Urinary bladder (tissue), 4 donors: ENCODE measurements around the gene MLPH. TPM values are rescaled to one million over a fixed set of nuclear protein-coding genes. Genes with fewer than 3 reads are reported as not detected.

Source experiments
- DNase-seq: peaks from one replicate; pipeline ENCODE4 v3.0.0-alpha.2; 2015; ENCODE audit errors: extremely low spot score
- H3K27ac ChIP-seq: one replicate; pipeline ENCODE4 v1.5.1; 2013; ENCODE audit warnings: low read depth, mild to moderate bottlenecking, moderate library complexity
- H3K36me3 ChIP-seq: one replicate; pipeline ENCODE4 v1.6.1; 2013; ENCODE audit warnings: mild to moderate bottlenecking, moderate library complexity; ENCODE audit not compliant: insufficient read depth
- H3K4me1 ChIP-seq: one replicate; pipeline ENCODE4 v1.6.1; 2013; ENCODE audit warnings: mild to moderate bottlenecking, moderate library complexity; ENCODE audit not compliant: insufficient read depth
- H3K4me3 ChIP-seq: one replicate; pipeline ENCODE4 v1.5.1; 2013; ENCODE audit warnings: low read depth, low read length
- WGBS: extraction: QIAGEN DNeasy Blood & Tissue Kit; methylation state at CpG from one replicate; pipeline ENCODE4 v1.1.7; 2013; 5-methylcytosine and 5-hydroxymethylcytosine counted together
- polyA plus RNA-seq: library from polyadenylated mRNA; stranded (reverse); fragments of 200-250 nt; gene quantifications from one replicate; pipeline ENCODE4 v1.2.3, GENCODE V29; 2013
- small RNA-seq: library from RNA; depleted of rRNA; stranded (forward); fragments of <200 nt; gene quantifications from one replicate; pipeline ENCODE3, GENCODE V24; 2014
- total RNA-seq: library from RNA; depleted of rRNA; stranded (reverse); fragments of >200 nt; gene quantifications from one replicate; pipeline ENCODE4 v1.2.3, GENCODE V29; 2014
- donor health status: healthy with polysubstance abuse.
- donor health status: healthy.

The MLPH gene
- total and polyA plus RNA-seq, 2 donors = 11.7 to 14.2 TPM

DNA sequence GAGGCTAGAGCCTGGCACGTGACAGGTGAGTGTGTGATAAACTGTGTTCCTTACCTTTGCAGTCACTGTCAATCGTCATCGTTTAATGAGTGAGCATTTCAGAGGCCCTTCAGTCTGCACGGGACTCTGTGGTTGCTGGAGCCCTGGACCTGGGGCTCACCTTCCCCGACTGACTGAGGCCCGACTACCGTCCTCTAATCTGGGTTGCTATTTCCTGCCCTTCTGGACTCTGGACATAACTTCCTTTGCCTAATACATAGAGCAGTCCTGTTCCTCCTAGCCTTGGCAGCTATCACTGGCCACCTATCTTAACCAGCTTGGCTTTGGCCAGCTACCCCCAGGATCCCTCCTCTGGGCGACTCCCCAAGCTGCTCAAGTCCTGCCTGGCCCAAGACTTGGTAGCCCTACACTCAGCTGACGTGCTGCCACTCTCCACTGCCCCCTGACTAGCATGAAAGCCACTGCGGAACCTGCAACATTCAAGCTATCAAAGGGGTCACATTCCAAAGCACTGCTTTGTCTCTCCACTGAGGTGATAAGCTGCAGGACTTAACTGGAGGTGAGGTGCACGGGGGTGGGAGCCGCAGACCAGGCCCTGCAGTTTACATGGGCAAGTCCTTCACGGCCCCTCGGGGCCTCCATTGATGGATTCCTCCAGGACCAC lies 114.5 kb downstream of the MLPH start:
- Histone ChIP-seq H3K36me3 (no peaks in the 10 kb centered on the region), H3K27ac (no peak overlapping the region), H3K4me1 (no peaks in the 10 kb centered on the region), H3K4me3 (no peak overlapping the region)
- no peak for DNase-seq
- 92% methylated on average over 14 of the region's 14 CpGs for WGBS

DNA sequence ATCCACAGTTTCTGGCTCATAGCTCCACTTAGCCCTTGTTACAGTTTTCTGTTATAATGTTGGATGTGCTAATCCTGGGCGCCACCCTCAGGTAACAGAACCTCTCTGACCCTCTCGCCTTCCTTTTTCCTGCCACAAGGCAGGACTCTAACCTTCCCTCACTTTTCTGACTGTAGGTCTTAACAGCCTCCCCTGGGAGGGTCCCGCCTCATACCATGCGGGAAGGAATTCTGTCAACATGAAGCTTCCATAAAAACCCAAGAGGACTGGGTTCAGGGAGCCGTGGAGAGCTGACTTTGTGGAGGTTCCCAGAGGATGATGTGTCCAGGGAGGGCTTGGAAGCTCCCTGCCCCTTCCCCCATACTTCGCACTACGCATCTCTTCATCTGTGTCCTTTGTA lies 115.4 kb downstream of the MLPH start:
- no peak overlapping the region for H3K27ac ChIP-seq
- DNase-seq = no peak
- 85% methylated on average over 7 of the region's 7 CpGs for WGBS
- H3K4me3 ChIP-seq = no peak overlapping the region
- H3K4me1 ChIP-seq = no peaks in the 10 kb centered on the region
- no peaks in the 10 kb centered on the region for H3K36me3 ChIP-seq

DNA sequence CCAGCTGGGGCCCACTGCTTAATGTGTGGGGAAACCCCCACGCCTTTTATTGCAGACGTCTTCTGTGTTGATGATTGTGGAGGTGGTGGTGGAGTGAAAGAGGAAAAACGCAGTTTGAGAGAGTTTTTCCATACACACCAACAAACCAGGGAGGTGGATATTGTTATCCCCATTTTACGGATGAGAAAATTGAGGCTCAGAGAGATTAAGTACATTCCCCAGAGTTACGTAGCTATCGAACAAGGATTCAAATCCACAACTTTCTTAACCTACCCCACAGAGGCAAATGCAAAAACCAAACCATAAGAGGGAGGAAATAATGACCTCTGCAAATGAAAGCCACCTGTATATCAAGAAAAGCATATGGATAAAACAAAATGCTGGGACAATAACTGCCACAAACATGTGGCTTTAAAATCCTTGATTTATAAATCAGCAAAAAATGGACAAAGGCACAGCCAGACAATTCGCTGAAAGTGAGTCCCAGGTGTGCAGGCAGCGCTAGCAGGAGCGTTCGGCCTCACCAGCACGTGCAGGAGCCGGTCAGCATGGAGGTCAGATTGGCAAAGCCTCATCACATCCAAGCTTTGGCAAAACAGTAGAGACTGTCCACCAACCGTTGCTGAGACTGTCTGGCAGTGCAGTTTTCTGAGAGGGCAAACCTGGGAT lies 116.1 kb downstream of the MLPH start:
- no peak for DNase-seq

DNA sequence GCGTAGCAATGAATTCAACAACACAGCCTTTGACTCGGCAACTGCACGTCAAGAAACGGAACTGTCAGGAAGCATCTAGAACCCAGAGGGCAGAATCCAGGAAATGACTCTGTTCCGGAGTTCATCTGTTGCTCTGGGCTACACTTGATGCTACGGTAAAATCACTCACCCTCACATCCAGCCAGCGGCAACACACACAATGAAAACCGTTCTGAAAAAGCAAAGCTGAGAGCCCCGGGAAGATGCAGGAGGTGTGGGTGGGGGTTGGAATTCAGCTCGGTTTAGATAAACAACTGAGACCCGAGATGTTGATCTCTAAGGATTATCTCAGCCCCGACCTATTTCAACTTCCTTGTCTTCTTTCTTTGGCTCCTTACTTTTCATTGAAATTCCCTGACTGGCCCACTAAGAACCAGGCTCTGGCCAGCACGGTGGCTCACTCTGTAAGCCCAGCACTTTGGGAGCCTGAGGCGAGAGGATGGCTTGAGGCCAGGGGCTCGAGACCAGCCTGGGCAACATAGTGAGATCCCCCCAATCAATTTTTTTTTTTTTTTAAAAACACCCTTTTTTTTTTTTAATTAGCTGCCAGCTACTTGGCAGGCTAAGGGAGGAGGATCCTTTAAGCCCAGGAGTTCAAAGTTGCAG lies 116.8 kb downstream of the MLPH start:
- DNase-seq = no peak
- no peak overlapping the region for H3K4me3 ChIP-seq
- H3K27ac ChIP-seq = no peak overlapping the region
- no peaks in the 10 kb centered on the region for H3K4me1 ChIP-seq
- H3K36me3 ChIP-seq = no peaks in the 10 kb centered on the region
- 40% methylated on average over 15 of the region's 15 CpGs for WGBS

More for the DNA sequence above, 116.1 kb downstream of the MLPH start:
- no peak overlapping the region for H3K4me3 ChIP-seq
- WGBS = 88% methylated on average over 13 of the region's 13 CpGs
- no peaks in the 10 kb centered on the region for H3K36me3 ChIP-seq
- no peaks in the 10 kb centered on the region for H3K4me1 ChIP-seq
- H3K27ac ChIP-seq = no peak overlapping the region

DNA sequence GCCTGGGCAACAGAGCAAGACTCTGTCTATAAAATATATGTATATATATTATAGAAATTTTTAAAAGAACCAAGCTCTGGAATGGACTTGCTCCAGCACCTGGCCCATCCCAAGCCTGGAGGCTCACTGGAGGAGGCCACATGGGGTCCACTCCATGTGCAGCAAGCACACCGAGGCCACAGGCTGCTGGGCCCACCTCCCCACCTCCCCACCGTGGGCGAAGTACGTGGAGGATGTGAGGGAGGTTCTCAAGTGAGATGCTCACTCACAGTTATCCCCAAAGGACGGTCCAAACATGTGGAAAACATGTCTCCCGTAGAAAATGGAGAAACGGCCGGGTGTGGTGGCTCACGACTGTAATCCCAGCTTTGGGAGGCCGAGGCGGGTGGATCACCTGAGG lies 117.3 kb downstream of the MLPH start:
- Histone ChIP-seq H3K36me3 (no peaks in the 10 kb centered on the region), H3K27ac (no peak overlapping the region), H3K4me1 (no peaks in the 10 kb centered on the region), H3K4me3 (no peak overlapping the region)
- 94% methylated on average over 11 of the region's 11 CpGs for WGBS
- DNase-seq = no peak

Small RNA genes within 50 kb of the gene (small RNA-seq; reads per million reads assigned to genes)
- gene MIR6811 = not detected
- not detected for gene RNU6-1140P

Other genes starting within 250 kb of the MLPH start
- gene COL6A3, start 73.1 kb upstream of the MLPH start, total RNA-seq = 1,173 TPM
- 412 TPM for gene COL6A3, start 73.1 kb upstream of the MLPH start, polyA plus RNA-seq
- gene PRLH, start 79.3 kb downstream of the MLPH start, total RNA-seq = not detected
- not detected for gene PRLH, start 79.3 kb downstream of the MLPH start, polyA plus RNA-seq
- gene RAB17, start 103.5 kb downstream of the MLPH start, total RNA-seq = 1.7 TPM
- gene RAB17, start 103.5 kb downstream of the MLPH start, polyA plus RNA-seq = 2.1 TPM
- gene LRRFIP1, start 140.3 kb downstream of the MLPH start, total RNA-seq = 77.5 TPM
- 120 TPM for gene LRRFIP1, start 140.3 kb downstream of the MLPH start, polyA plus RNA-seq